Measurements from ENCODE around the gene CRISP1.

DNA sequence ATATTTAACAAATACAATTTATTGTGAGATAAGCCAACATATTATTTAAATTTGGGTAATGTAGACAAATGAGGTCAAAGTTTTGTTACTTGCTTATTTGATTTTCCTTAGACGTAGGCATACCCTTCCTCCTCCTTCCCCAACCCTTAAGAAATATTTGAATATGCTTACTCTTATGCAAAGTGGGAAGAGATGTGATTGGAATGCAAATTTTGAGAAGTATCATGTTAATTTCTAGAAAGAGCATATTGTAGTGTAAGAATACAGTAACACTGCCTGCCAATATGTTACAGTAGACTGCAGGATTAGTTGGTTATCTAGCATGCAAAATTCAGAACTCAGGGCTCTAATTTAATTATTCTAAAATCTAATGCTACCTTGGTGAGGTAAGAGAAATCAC is 32.9 kb downstream of the CRISP1 start:
- TF ChIP-seq, protein P1, sequence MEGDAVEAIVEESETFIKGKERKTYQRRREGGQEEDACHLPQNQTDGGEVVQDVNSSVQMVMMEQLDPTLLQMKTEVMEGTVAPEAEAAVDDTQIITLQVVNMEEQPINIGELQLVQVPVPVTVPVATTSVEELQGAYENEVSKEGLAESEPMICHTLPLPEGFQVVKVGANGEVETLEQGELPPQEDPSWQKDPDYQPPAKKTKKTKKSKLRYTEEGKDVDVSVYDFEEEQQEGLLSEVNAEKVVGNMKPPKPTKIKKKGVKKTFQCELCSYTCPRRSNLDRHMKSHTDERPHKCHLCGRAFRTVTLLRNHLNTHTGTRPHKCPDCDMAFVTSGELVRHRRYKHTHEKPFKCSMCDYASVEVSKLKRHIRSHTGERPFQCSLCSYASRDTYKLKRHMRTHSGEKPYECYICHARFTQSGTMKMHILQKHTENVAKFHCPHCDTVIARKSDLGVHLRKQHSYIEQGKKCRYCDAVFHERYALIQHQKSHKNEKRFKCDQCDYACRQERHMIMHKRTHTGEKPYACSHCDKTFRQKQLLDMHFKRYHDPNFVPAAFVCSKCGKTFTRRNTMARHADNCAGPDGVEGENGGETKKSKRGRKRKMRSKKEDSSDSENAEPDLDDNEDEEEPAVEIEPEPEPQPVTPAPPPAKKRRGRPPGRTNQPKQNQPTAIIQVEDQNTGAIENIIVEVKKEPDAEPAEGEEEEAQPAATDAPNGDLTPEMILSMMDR (IDR thresholded peaks at IDR 0.05; ENCODE audit: insufficient read depth, low read depth, low read length) = no peak
- no peak for TF ChIP-seq EZH2 (IDR thresholded peaks at IDR 0.05; ENCODE audit: insufficient read depth, low read length)

Data from astrocyte (in vitro differentiated cells and primary cell).